ENCODE measurements around the gene GTF2F1. TPM values are rescaled to one million over a fixed set of nuclear protein-coding genes. Genes with fewer than 3 reads are reported as not detected.
A peak's percentile ranks its signal among the peaks of the same experiment; 100 is the strongest.
"Not testable (repeated sequence)": the region's sequence is repeated elsewhere in the genome, so short reads cannot be mapped to it uniquely, and the experiment has no call there.

The GTF2F1 gene
- total RNA-seq, 2 experiments from 2014 or later = 50.4 to 59.6 TPM

GRCh38 chr19:6433165-6433564 is 40.2 kb upstream of the GTF2F1 start:
- CTCF ChIA-PET = no interaction called here
- Mint-ChIP-seq H3K4me3 (no peak overlapping the region), H3K9me3 (no peaks in the 10 kb centered on the region), H3K36me3 (ENCODE audit: low read depth) (no peaks in the 10 kb centered on the region), H3K4me1 (ENCODE audit: low read depth) (peaks cover 2% of the 10 kb centered on the region), H3K27me3 (no peaks in the 10 kb centered on the region), H3K27ac (no peak overlapping the region)
- POLR2A ChIA-PET = no interaction called here
- ATAC-seq (no peak), DNase-seq (no peak)
- no peak for TF ChIP-seq CTCF (IDR thresholded peaks at IDR 0.05)
- intact Hi-C loops (cut with micrococcal nuclease) = no loop called here

- Mint-ChIP-seq H3K27ac (no peak overlapping the region), H3K9me3 (no peaks in the 10 kb centered on the region), H3K27me3 (no peaks in the 10 kb centered on the region), H3K4me3 (no peak overlapping the region), H3K36me3 (ENCODE audit: low read depth) (no peaks in the 10 kb centered on the region), H3K4me1 (ENCODE audit: low read depth) (peaks cover 2% of the 10 kb centered on the region)
- no peak for DNase-seq
- ATAC-seq = no peak
- no peak for TF ChIP-seq CTCF (IDR thresholded peaks at IDR 0.05)
- POLR2A ChIA-PET = no interaction called here
- intact Hi-C loops (cut with micrococcal nuclease) = no loop called here
- CTCF ChIA-PET = no interaction called here
These were observed 38.9 kb upstream of the GTF2F1 start for GRCh38 chr19:6431891-6432290.

- Mint-ChIP-seq H3K4me3 (peak overlapping the region; percentile 58), H3K4me1 (ENCODE audit: low read depth) (peaks cover 11% of the 10 kb centered on the region), H3K9me3 (peaks cover 4% of the 10 kb centered on the region), H3K36me3 (ENCODE audit: low read depth) (no peaks in the 10 kb centered on the region), H3K27me3 (no peaks in the 10 kb centered on the region), H3K27ac (no peak overlapping the region)
- intact Hi-C loops (cut with micrococcal nuclease) = no loop called here
- CTCF ChIA-PET = no interaction called here
- DNase-seq (no peak), ATAC-seq (no peak)
- POLR2A ChIA-PET = interaction anchor here (1.3 kb wide), 1 partner anchor 8 kb away, joined by 5 read pairs; no protein-coding TSS in a partner anchor
- TF ChIP-seq CTCF (IDR thresholded peaks at IDR 0.05) = no peak
These were observed 36.7 kb upstream of the GTF2F1 start for GRCh38 chr19:6429419-6430221.

GRCh38 chr19:6428692-6429418 is 35.9 kb upstream of the GTF2F1 start:
- POLR2A ChIA-PET; H3K36me3 Mint-ChIP-seq (ENCODE audit: low read depth); H3K27ac Mint-ChIP-seq; CTCF ChIA-PET; intact Hi-C loops (cut with micrococcal nuclease); H3K9me3 Mint-ChIP-seq; H3K4me3 Mint-ChIP-seq; ATAC-seq; H3K27me3 Mint-ChIP-seq; DNase-seq: not testable (repeated sequence)
- peaks cover 11% of the 10 kb centered on the region for H3K4me1 Mint-ChIP-seq (ENCODE audit: low read depth)

GRCh38 chr19:6427131-6427530 is 34.2 kb upstream of the GTF2F1 start:
- ChIA-PET POLR2A (no interaction called here), CTCF (no interaction called here)
- Mint-ChIP-seq H3K4me3 (no peak overlapping the region), H3K36me3 (ENCODE audit: low read depth) (peaks cover 18% of the 10 kb centered on the region), H3K9me3 (peaks cover 4% of the 10 kb centered on the region), H3K4me1 (ENCODE audit: low read depth) (peaks cover 25% of the 10 kb centered on the region), H3K27ac (no peak overlapping the region), H3K27me3 (no peaks in the 10 kb centered on the region)
- DNase-seq = no peak
- ATAC-seq = no peak
- intact Hi-C loops (cut with micrococcal nuclease) = no loop called here
- TF ChIP-seq CTCF (IDR thresholded peaks at IDR 0.05) = no peak
